OCI-M1 (cell line): ENCODE results near the gene CHKB.
A peak's percentile ranks its signal among the peaks of the same experiment; 100 is the strongest.
"Not testable (repeated sequence)": the region's sequence is repeated elsewhere in the genome, so short reads cannot be mapped to it uniquely, and the experiment has no call there.

ENCODE experiments used
- DNase-seq: peaks from one replicate; lab custom pipeline; 2025; lab: John Stamatoyannopoulos, UW

The CHKB gene

GRCh38 chr22:50582493-50583293, at the start of gene CHKB:
TSS of gene CHKB (minus strand) at chr22:50582849. CDS start at chr22:50582781, 68 bp downstream.
- DNase-seq: peak; percentile 99

GRCh38 chr22:50630376-50630775, 47.7 kb upstream of the CHKB start:
- DNase-seq: no peak

GRCh38 chr22:50628543-50629134, 46.0 kb upstream of the CHKB start:
- no peak for DNase-seq

- DNase-seq: peak; percentile 87
These were observed 45.2 kb upstream of the CHKB start, which contains the start of gene ARSA for GRCh38 chr22:50627642-50628542. TSS of gene ARSA (minus strand) at chr22:50628152. CDS start at chr22:50627779, 373 bp downstream.

- no peak for DNase-seq
These were observed 44.4 kb upstream of the CHKB start for GRCh38 chr22:50626850-50627641.

- DNase-seq: no peak
These were observed 43.7 kb upstream of the CHKB start for GRCh38 chr22:50626314-50626849.

GRCh38 chr22:50625568-50626313, 43.1 kb upstream of the CHKB start:
- no peak for DNase-seq

- DNase-seq: no peak
These were observed 42.5 kb upstream of the CHKB start for GRCh38 chr22:50625131-50625567.

- DNase-seq: no peak
These were observed 41.9 kb upstream of the CHKB start for GRCh38 chr22:50624347-50625130.

- DNase-seq: no peak
These were observed 40.2 kb upstream of the CHKB start for GRCh38 chr22:50622723-50623327.

GRCh38 chr22:50621948-50622722, 39.5 kb upstream of the CHKB start:
- peak; percentile 70 for DNase-seq

GRCh38 chr22:50621356-50621880, 38.8 kb upstream of the CHKB start:
- DNase-seq: peak; percentile 75

- DNase-seq: no peak
These were observed 38.1 kb upstream of the CHKB start for GRCh38 chr22:50620593-50621355.

- DNase-seq: not testable (repeated sequence)
These were observed 31.6 kb upstream of the CHKB start for GRCh38 chr22:50614296-50614695.

- no peak for DNase-seq
These were observed 30.8 kb upstream of the CHKB start for GRCh38 chr22:50613291-50613981.

- DNase-seq: peak; percentile 44
These were observed 30.0 kb upstream of the CHKB start for GRCh38 chr22:50612528-50613221.
